DMS79 treated with DMSO at 0.1 percent for 48 hours (cell line): Measurements from ENCODE around the gene FAM83G.

Source experiments
- DNase-seq: peaks from one replicate; lab custom pipeline; 2025; lab: John Stamatoyannopoulos, UW

Gene FAM83G

DNA sequence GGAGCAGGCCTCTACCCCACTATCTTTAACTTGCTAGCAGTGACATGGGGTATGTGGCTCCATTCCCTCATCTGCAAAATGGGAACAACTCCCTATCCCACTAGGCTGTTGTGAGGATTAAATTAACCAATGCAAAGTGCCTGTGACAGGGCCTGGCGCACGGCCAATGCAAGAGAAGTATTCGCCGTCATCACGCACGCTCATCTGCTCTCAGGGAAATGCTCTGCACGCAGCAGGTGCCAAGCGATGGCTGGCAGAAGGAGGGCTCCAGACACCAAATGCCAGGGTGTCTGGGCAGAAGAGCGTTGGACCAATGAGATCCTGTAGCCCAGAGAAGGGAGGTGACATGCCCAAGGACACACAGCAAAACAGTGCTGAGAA, 17.3 kb downstream of the FAM83G start:
- DNase-seq = no peak

DNA sequence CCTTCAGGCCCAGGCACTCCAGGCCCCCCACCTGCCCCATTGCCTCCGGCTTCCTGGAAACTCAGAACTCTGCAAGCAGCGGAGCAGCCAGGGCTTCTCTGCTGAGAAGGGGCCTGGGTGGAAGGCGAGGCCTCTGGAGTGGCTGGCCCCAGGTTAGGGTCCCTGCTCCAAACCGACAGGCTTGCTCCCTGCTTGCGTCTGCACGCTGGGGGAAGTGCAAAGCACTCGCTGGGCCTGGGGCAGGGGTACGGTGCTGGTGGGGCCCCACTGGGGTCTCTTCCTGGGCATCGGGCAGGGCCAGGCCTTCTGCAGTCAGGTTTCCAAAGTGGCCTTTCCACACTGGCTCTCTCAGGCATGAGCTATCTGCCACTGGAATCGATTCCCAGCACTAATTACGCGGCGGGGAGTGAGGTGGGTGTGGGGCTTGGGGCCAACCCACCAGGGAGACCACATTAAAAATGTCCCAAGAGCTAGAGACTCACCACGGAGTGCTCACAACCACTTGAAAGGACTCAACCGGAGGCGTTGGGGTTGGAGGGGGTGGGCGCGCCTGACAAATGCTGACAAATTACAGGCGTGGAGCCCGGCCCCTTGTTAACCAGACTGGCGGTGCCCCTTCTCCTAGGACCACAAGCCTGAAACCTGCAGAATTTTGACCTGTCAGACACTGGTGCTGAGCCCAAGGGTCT, 17.9 kb downstream of the FAM83G start:
- no peak for DNase-seq

DNA sequence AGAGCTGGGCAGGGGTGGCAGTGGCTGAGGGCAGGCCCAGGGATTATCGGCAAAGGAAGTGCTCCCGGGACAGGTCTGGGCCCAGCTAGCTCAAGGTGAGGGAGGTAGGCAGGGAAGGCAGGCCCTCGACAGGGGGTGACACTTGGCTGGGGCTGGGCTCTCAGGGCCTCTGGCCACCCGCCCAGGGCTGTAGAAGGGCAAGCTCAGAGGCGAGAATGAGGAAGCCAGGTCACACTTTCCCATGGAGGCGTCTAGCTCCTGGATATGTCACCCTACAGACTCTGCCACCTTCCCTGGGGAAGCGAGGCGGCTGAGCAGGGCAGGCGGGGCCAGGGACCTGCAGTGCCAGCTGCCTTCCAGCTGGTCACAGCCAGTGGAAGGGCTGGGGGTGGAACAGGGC, 19.1 kb downstream of the FAM83G start:
- DNase-seq = no peak

DNA sequence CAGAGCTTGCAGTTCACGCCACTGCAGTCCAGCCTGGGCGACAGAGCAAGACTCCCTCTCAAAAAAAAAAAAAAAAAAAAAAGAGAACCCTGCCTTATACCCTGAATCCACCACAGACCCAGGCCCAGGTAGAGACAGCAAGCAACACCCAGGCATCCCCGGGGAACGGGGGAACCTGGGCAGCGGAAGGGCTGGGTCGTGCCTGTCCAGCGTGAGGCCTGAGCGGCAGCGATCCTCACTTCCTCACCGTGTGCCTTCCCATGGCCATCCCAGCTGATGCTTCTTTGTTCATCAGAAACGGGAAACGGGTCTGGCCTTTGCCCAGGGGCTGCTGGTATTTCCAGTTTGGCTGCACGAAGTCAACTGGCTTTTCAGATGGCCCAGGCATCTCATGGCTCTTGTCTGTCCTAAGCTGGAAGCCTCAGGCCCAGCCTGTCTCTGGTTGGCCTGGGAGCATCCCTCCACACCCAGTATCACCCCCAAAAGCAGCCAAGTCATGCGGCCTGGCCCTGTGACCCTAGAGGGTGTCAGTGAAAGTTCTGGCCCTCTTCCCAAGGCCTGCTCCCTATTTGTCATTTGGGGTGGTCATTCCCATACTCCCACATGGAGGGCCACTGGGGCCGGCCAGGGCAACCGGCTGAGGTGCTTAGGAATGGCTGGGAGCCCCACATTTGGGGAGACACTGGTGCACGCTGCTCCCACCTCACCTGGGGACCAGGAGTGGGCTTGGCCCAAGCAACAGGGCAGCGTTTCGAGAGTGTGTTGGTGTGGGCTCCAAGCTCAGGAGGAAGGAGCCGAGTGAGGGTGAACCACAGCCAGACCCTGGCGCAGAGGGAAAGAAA, 20.1 kb downstream of the FAM83G start:
- DNase-seq = no peak

DNA sequence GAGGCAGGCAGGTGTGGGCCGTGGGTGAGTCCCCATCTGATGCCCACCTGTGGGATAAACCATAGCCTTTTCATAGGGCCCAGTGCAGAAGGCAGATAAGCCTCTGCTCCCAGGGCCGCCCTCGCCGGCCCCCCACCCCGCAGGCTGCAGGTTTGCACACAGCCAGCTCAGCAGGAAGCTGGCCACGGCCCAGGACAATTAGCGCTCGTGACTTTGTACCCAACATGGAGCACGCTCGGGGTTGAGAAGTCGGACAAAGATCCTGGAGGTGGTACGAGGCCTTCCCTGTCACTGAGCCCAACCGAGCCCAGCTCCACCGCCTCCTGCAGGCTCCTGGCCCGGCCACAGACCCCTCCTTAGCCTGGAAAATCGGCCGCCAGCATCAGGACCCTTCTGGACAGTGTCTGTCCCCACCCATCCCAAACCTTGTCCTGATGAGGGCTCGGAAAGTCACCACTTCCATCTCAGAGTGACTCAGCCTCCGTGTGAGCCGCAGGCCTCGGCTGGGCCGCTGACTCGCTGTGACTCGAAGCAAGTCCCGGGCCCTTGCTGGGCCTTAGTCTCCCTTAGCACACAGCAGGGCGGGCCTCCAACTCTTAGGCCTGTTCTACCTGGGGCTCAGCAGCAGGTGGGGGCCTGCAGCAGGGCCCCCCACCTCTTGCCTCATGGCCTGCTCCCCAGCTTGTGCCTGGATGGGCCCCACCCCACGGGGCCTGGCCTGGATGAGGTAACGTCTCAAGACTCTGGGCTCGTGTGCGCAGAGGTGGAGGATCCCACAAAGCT, 22.7 kb downstream of the FAM83G start:
- DNase-seq = no peak

DNA sequence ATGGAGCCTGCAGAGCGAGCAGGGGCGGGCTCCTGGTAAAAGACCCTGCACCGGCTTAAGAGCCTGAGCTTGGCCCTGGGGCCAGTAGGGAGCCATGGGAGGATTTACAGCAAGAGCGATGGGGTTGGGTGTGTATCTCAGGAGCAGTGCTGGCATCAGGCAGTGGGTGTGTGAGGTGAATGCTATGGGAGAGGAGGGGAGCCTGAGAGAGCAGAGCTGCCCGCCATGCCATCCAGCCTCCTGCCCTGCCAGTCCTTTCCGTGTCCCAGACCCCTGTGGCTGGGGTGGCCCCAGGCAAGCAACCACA, 23.3 kb downstream of the FAM83G start:
- DNase-seq = no peak

DNA sequence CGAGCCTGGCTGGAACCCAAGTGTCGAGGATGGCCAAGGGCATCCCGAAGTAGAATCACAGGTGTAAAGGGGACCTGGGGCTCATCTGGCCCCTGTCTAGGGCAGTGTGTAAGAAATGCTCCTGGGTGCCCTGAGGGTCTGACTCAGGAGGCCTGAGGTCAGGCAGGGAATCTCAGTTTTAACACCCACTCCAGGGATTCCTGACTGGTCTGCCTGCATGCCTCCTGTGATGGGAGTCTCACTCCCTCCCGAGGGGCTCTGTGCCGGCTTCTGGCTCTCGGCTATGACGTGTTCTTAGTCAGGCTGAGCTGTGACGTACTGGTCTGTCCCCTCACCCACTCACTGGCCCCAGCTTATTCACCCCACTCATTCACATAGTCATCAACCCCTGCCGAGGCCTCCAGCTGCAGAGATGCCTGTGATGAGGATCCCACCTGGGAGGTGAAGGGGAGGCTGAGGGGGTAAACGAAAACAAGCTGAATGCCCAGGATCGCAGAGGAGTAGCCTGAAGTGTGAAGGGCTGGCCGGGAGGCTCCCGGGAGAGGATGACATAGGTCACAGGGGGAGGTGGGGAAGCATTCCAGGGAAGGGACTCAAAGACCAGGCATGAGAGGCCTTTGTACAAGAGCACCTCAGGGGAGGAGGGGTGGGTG, 23.8 kb downstream of the FAM83G start:
- no peak for DNase-seq

DNA sequence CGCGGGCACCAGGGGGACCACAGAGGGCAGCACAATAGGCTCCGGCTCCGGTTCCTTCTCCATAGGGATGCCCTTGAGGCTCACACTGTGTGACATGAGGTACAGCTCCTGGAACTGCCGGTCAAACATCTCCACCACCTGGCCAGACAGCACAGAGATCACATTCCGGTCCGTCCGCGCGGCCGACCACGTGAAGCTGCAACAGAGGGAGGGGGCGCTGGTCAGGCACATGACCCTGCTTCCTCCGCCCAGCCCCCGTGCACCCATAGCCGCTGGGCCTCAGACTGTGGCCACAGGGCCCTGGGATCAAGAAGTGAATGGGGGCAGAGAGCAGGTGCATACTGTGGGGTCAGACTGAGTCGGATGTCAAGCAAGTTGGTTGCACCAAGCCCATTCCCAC, 25.9 kb downstream of the FAM83G start:
- DNase-seq = peak; percentile 20

DNA sequence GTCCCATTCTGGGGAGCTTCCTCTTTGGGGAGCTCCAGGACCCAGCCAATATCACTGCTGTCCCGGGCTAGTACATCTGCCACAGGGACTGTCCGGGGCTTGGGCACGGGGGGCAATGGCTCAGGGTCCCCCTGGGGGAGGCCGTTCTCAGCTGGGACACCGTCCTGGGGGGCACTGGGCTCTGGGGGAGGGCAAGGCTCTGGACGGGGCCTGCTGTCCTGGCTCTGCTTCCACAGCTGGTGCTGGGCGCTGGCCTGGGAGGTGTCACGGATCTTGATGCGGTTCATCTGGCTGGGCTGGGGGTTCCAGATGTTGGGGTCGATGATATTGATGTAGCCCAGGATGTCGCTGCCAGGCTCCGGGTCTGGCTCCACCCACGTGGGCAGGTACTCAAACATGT, 26.5 kb downstream of the FAM83G start:
- DNase-seq = no peak

DNA sequence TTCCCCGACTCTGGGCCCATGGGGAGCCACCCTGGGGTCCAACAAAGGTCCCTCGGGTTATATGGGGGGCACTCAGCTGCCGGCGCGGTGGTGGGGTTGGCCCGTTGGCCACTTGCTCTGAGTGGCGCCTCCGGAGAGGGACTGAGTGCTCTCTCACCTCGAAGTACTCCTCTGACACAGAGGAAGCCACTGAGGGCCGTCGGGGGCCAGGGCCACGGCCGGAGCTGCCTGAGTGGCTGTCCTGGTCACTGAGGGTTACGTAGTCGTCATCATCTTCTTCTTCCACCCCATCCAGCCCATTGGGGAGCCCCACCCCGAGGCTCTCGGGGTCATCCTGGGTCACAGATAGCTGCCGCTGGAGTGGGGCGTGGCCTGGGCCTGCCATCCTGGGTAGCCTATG, 26.9 kb downstream of the FAM83G start:
- DNase-seq = no peak

DNA sequence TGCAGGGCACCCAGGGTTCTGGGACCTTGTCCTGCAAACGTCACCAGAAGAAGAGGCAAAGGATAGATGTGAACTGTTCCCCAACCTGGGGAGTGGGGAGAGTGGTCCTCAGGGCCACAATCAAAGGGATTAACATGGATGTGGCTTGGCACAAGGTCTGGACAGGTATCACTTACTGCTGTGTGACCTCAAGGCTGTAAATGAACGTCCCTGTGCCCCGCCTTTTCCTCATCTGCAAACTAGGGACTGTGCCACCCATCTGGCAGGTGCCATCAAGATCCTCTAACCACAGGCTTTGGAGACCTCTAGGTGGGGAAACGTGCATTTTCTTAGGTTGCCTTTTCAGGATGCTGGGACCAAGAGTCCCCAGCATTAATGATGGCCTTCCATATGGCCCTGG, 27.5 kb downstream of the FAM83G start:
- DNase-seq = no peak

DNA sequence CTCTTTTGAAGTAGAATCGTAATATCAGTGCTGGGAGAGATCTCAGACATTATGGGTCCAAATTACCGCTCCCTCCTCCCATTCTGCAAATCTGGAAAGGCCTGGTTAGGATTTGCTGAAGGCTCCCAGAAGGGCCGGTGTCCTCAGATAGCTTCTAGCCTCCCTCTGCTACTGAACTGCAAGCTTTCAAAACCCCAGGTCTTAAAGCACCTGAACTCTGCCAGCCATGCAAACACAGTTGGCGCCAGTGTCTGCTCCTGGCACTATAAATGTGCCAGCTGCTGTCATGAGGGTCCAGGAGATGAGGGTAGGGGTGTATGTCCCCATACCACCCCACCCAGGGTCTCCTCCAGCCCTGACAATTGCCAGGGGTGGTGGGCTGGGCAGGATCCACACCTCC, 28.4 kb downstream of the FAM83G start:
- no peak for DNase-seq

DNA sequence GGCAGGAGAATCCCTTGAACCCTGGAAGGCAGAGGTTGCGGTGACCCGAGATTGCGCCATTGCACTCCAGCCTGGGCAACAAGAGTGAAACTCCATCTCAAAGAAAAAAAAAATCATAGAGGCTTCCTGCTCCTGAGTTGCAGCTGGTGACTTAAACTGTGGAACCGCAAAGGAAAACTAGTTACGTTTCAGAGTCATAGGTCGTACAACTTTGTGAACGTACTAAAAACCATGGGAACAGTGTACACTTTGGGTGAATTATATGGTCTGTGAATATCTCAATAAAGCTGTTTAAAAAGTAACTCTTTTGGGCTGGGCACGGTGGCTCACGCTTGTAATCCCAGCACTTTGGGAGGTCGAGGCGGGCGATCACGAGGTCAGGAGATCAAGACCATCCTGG, 29.0 kb downstream of the FAM83G start:
- no peak for DNase-seq

DNA sequence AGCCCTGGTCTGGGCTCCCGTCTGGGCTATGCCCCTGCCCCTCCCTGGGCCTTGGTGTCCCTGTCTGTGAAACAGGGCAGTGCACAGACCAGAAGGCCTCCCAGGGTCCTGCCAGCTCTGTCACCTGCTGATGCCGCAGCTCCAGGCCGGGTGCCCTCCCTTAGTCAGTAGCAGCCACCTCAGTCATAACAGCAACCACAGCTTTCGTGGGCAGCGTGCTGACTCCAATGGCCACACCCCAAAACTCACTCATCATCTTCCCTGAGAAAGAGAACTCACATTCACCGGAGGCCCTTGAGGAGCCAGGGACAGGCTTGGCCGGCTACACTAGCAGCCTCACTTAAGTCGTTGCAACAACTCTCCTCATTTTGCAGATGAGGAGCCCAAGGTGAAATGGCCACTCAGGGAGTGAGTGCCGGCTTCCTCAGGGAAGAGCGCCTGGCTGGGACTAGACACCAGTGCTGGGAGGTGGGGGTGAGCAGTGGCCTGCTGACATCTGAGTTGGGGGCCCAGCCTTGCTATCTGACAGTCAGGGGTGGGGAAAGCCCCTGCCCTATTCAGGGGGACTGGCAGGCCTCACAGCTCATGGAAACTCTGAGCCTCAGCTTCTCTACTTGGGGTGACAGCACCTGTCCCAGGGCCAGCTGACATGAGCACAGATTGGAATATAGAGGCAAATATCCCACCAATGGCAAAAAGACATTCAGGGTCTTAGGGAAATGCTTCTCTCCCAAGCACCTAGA, 30.0 kb downstream of the FAM83G start:
- DNase-seq = no peak

DNA sequence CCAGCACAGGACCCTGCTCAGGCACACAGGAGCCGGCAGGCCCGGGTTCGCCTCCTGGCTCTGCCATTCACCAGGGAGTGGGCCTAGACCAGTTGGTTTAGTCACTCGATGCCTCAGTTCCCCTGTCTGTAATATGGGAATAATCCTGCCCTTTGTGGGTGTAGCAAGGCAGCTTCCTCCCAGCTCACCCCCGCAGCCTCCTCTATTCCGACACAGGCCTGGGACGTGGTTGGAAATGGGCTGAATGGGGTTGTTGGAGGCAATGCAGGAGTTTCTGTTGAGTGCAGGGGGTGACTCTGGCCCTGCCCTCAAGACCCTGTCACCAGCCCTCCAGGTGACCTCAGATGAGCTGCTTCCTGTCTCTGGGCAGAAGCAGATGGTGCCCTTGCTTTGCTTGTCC, 32.8 kb downstream of the FAM83G start:
- no peak for DNase-seq

DNA sequence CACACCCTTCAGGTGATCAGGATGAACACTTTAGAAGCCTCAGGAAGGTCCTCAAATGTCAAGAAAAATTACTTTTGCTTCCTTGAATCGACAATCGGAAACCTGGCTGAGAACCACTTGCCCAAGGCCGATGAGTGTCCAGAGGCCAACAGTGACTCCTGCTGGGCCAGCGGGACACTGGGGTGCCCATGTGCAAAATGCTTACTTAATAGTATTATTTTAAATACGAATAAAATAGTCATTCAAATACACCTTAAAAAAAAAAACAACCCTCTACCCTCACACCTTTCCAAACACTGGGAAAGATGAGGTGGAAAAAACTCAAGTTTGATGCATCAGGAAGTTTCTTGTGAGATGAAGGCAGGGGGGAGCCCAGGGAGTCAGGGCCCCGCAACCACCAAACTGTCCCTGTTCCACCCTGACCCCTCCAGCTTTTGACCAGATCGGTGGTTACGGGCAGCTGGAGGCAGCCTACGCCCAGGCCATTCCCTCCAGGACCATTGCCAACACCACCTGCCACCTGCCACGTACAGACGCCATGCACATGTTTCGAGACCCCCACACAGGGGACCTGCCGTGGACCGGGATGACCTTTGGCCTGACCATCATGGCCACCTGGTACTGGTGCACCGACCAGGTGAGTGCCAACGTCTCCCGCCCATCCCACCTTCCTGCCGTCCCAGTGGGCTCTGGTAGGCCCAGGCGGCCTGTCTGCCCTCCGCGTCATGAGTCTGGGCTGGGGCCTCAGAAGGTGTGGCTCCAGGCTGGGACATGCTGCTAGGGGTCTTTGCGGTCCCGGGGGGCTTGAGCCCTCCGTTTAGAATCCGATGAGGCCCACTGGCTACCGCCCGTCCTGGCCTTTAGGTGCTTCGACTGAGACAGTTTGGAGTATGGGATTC, 33.7 kb downstream of the FAM83G start:
- DNase-seq = no peak

DNA sequence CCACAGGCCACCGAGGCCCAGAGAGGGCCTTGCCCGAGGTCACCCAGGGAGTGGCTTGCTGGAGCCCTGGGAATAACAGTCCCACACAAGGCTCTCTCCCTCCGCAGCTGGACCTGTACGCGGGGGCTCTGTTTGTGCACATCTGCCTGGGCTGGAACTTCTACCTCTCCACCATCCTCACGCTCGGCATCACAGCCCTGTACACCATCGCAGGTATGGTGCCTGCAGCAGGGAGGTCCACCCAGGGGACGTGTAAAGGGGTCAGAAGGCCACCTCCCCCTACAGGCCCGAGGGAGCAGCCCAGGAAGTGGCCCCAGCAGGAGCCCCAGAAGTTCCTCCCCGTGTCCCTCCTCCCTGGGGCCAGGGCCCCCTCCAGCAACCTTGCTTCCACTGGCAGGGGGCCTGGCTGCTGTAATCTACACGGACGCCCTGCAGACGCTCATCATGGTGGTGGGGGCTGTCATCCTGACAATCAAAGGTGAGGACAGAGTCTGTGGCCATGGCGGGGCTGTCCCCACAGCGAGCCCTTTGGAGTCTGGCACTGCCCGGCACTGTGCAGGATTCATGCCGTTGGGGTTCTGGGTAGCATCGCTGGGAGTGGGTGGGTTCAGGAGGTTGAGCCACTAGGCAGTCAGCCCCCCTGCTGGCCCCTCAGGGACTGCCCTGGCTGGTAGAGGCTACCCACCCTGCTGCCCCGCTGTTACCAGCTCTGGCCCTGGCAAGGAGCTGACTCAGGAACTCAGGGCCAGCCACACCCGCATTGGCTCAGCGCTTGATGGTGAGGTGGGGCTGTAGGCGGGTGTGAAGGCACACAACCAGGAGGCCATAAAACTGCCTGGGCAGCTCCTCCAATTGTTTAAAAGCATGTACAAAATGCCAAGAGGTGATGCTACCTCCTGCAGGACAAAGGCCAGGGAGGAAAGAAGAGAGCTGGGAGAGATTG, 35.3 kb downstream of the FAM83G start:
- no peak for DNase-seq

DNA sequence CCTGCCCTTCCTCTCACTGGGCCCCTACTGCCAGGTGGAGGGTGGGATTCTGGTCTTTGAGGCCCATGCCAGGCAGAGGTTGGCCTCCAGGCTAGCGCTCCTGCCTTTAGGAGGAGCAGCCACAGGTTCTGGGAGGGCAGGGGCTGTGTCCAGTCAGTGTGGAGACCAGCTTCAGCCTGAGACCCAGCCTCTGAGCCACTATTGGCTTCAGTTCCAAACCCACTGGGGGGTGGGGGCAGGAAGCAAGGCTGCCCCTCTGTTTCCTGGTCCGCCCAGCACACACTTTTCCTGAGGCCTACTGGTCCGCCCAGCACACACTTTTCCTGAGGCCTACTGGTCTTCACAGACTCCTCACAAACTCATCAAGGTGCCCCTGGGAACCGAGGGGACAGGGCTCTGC, 36.2 kb downstream of the FAM83G start:
- no peak for DNase-seq

DNA sequence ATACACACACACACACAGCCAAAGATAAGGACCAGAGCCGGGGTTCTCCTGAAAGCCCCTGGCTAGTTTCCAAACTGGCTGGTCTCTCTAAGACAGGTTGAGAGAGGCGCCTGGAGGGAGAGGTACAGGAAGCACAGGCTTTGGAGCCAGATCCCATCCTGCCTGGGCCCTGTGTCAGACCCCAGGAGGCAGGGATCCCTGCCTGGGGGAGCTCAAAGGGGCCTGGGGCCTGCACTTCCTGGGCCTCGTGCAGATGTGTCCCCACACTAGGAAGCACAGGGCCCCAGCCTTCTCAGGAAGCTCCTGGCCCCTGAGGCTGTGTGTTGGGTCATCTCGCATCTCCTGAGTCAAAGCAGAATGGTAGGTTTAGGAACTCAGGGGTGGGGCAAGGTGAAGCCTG, 36.6 kb downstream of the FAM83G start:
- no peak for DNase-seq
